ENCODE measurements around the gene NDRG3.
A peak's percentile ranks its signal among the peaks of the same experiment; 100 is the strongest.

The NDRG3 gene

GRCh38 chr20:36745927-36746659 lies at the start of gene NDRG3:
NDRG3 (minus strand) TSS chr20:36746090; CDS start chr20:36721735, 24,355 bp downstream.
- peak; percentile 96 for DNase-seq

GRCh38 chr20:36794116-36794474 lies 48.2 kb upstream of the NDRG3 start:
- no peak for DNase-seq

- DNase-seq: no peak
Observed at GRCh38 chr20:36793294-36794115, 47.6 kb upstream of the NDRG3 start.

GRCh38 chr20:36792422-36792821 lies 46.5 kb upstream of the NDRG3 start:
- peak; percentile 38 for DNase-seq

- no peak for DNase-seq
Observed at GRCh38 chr20:36791862-36792261, 46.0 kb upstream of the NDRG3 start.

- DNase-seq: no peak
Observed at GRCh38 chr20:36786663-36787062, 40.8 kb upstream of the NDRG3 start.

- DNase-seq: no peak
Observed at GRCh38 chr20:36786246-36786645, 40.4 kb upstream of the NDRG3 start.

GRCh38 chr20:36785308-36785707 lies 39.4 kb upstream of the NDRG3 start:
- no peak for DNase-seq

GRCh38 chr20:36784900-36785299 lies 39.0 kb upstream of the NDRG3 start:
- no peak for DNase-seq

GRCh38 chr20:36784116-36784515 lies 38.2 kb upstream of the NDRG3 start:
- DNase-seq: no peak

- DNase-seq: no peak
Observed at GRCh38 chr20:36779656-36780025, 33.8 kb upstream of the NDRG3 start.

GRCh38 chr20:36778831-36779655 lies 33.2 kb upstream of the NDRG3 start:
- no peak for DNase-seq

GRCh38 chr20:36777576-36777975 lies 31.7 kb upstream of the NDRG3 start:
- DNase-seq: no peak

- peak; percentile 74 for DNase-seq
Observed at GRCh38 chr20:36777167-36777566, 31.3 kb upstream of the NDRG3 start.

- DNase-seq: no peak
Observed at GRCh38 chr20:36775826-36776225, 29.9 kb upstream of the NDRG3 start.

- no peak for DNase-seq
Observed at GRCh38 chr20:36775196-36775595, 29.3 kb upstream of the NDRG3 start.

- DNase-seq: peak; percentile 96
Observed at GRCh38 chr20:36773597-36774390, 27.9 kb upstream of the NDRG3 start, which contains the start of gene DSN1. DSN1 (minus strand) TSS chr20:36773763; CDS start chr20:36771458, 2,305 bp downstream.

GRCh38 chr20:36773107-36773596 lies 27.3 kb upstream of the NDRG3 start:
- DNase-seq: no peak

GRCh38 chr20:36770680-36771079 lies 24.8 kb upstream of the NDRG3 start:
- DNase-seq: no peak

GRCh38 chr20:36768768-36769430 lies 23.0 kb upstream of the NDRG3 start:
- no peak for DNase-seq

GRCh38 chr20:36761125-36761524 lies 15.2 kb upstream of the NDRG3 start:
- DNase-seq: no peak

- no peak for DNase-seq
Observed at GRCh38 chr20:36760647-36761046, 14.8 kb upstream of the NDRG3 start.
